Endodermal cell (in vitro differentiated cells): ENCODE measurements around the gene CACNA1E. TPM values are rescaled to one million over a fixed set of nuclear protein-coding genes. Genes with fewer than 3 reads are reported as not detected.

Experiments used
- DNase-seq: peaks from one replicate; pipeline ENCODE4 v3.0.0-alpha.2; 2017
- H3K27ac ChIP-seq: 2 replicates; pipeline ENCODE4 v1.5.1; 2013; ENCODE audit warnings: mild to moderate bottlenecking, low read depth, low read length, moderate library complexity
- H3K27me3 ChIP-seq: 2 replicates; pipeline ENCODE4 v1.6.1; 2013; ENCODE audit warnings: mild to moderate bottlenecking, low read length, moderate library complexity; ENCODE audit not compliant: insufficient read depth, control insufficient read depth, poor library complexity, severe bottlenecking
- H3K36me3 ChIP-seq: 2 replicates; pipeline ENCODE4 v1.7.0; 2013; ENCODE audit warnings: mild to moderate bottlenecking, low read length, moderate library complexity; ENCODE audit not compliant: control insufficient read depth, insufficient read depth
- H3K4me1 ChIP-seq: one replicate; pipeline ENCODE4 v1.7.0; 2013; ENCODE audit warnings: low read length; ENCODE audit not compliant: control insufficient read depth, insufficient read depth
- H3K4me3 ChIP-seq: 2 replicates; pipeline ENCODE4 v1.5.1; 2013; ENCODE audit warnings: mild to moderate bottlenecking, low read length, moderate library complexity
- H3K9ac ChIP-seq: 2 replicates; pipeline ENCODE4 v1.6.1; 2013; ENCODE audit warnings: mild to moderate bottlenecking, low read length, moderate library complexity; ENCODE audit not compliant: poor library complexity, severe bottlenecking; ENCODE audit errors: extremely low read depth
- H3K9me3 ChIP-seq: 2 replicates; pipeline ENCODE4 v1.6.1; 2013; ENCODE audit warnings: mild to moderate bottlenecking, low read length, moderate library complexity; ENCODE audit not compliant: control insufficient read depth
- H3K27ac Mint-ChIP-seq: 2 replicates; pipeline ENCODE4 v1.8.0; 2020; ENCODE audit warnings: mixed read lengths
- H3K27me3 Mint-ChIP-seq: 2 replicates; pipeline ENCODE4 v1.8.0; 2021; ENCODE audit warnings: mild to moderate bottlenecking, mixed read lengths; ENCODE audit not compliant: insufficient read depth
- H3K36me3 Mint-ChIP-seq: 2 replicates; pipeline ENCODE4 v1.8.0; 2020; ENCODE audit warnings: low read depth, mixed read lengths
- H3K4me1 Mint-ChIP-seq: 2 replicates; pipeline ENCODE4 v1.8.0; 2020; ENCODE audit warnings: mixed read lengths
- H3K4me3 Mint-ChIP-seq: 2 replicates; pipeline ENCODE4 v1.8.0; 2020; ENCODE audit warnings: mild to moderate bottlenecking, moderate library complexity, mixed read lengths
- H3K9me3 Mint-ChIP-seq: 2 replicates; pipeline ENCODE4 v1.8.0; 2020; ENCODE audit warnings: mild to moderate bottlenecking, mixed read lengths
- WGBS, 2 experiments: methylation state at CpG; one replicate each; pipeline versions ENCODE4 v1.1.5 to v1.1.7; 2013; ENCODE audit warnings: missing lambda C conversion rate in 2 of 2, mixed read lengths in 1 of 2; ENCODE audit not compliant: insufficient coverage in 1 of 2, insufficient read length in 1 of 2; 5-methylcytosine and 5-hydroxymethylcytosine counted together
- total RNA-seq, 2 donors: library from RNA; stranded (reverse); fragmentation: NEBNext Ultra II Directional in 1 of 2; extraction: Animal tissue kit (Norgen Biotek cat#: 25700) in 1 of 2; gene quantifications; 2 replicates in 1 of 2; 3 replicates in 1 of 2; pipeline ENCODE4 v1.2.1, GENCODE V29; 2021
- TF ChIP-seq, protein P1 (sequence below): fragments of 200-600 bp; sonication (generic); conservative IDR thresholded peaks from 2 replicates; pipeline ENCODE4 v1.5.0; 2021; ENCODE audit warnings: antibody characterized with exemption, mild to moderate bottlenecking

CACNA1E gene
- total RNA-seq, 2 donors from 2014 or later = 4.7 to 5.8 TPM

DNA sequence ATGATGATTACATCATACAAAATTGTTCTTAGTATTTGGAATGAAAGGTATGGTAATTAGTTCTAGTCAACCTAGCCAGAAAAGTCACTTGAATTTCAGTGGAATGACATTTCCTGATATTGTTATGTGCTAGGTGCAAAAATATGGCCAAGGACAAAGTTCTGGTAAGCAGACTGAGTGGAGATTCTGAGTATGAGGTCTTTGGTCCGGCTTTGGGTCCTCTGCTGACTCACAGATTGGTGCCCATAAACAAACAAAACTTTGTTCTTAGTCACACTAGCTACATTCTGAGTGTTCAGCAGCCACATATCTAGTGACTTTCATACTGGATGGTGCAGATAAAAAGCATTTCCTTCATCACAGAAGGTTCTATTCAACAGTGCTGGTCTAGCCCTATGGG, 372.1 kb downstream of the CACNA1E start:
- Histone ChIP-seq H3K27ac (no peak overlapping the region), H3K36me3 (no peaks in the 10 kb centered on the region), H3K4me3 (no peak overlapping the region), H3K9me3 (no peaks in the 10 kb centered on the region), H3K9ac (no peak overlapping the region), H3K4me1 (no peaks in the 10 kb centered on the region), H3K27me3 (peaks cover 9% of the 10 kb centered on the region)
- Mint-ChIP-seq H3K4me3 (no peak overlapping the region), H3K9me3 (peaks cover 15% of the 10 kb centered on the region), H3K27ac (no peak overlapping the region), H3K36me3 (no peaks in the 10 kb centered on the region), H3K4me1 (no peaks in the 10 kb centered on the region), H3K27me3 (no peaks in the 10 kb centered on the region)
- DNase-seq = no peak
- 92% methylated on average over 1 of the region's 1 CpG; no CpG with 5 or more reads in 1 of the 2 experiments for WGBS, 2 experiments
- TF ChIP-seq, protein P1, sequence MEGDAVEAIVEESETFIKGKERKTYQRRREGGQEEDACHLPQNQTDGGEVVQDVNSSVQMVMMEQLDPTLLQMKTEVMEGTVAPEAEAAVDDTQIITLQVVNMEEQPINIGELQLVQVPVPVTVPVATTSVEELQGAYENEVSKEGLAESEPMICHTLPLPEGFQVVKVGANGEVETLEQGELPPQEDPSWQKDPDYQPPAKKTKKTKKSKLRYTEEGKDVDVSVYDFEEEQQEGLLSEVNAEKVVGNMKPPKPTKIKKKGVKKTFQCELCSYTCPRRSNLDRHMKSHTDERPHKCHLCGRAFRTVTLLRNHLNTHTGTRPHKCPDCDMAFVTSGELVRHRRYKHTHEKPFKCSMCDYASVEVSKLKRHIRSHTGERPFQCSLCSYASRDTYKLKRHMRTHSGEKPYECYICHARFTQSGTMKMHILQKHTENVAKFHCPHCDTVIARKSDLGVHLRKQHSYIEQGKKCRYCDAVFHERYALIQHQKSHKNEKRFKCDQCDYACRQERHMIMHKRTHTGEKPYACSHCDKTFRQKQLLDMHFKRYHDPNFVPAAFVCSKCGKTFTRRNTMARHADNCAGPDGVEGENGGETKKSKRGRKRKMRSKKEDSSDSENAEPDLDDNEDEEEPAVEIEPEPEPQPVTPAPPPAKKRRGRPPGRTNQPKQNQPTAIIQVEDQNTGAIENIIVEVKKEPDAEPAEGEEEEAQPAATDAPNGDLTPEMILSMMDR = no peak
